ENCODE measurements around the gene C6orf141.

The C6orf141 gene

DNA sequence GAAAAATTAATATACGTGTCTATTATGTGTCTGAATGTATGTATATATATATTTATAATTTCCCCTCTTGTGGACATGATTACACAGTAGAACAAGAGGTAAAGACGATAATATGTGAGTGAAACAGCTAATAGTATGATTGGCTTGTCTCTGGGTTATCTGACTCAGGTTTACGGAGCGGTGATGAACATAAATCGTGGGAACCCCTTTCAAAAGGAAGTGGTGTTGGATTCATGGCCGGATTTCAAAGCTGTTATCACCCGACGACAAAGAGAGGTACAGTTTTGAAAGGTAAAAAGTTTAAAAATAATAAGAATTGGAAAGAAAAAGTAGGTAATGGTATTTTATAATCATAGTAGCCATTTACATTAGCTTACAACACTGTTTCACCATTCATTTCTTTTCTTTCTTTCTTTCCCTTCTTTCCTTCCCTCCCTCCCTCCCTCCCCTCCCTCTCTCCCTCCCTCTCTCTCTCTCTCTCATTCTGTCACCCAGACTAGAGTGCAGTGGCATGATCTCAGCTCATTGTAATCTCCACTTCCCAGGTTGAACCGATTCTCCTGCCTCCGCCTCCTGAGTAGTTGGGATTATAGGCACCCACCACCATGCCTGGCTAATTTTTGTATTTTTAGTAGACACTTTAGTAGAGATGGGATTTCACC, 34.9 kb upstream of the C6orf141 start:
- no peak for DNase-seq (ENCODE audit: low read depth in 2 of 2)
- H3K4me3 ChIP-seq (replicated peaks in 1 of 2; ENCODE audit: low read depth in 2 of 2, low read length in 2 of 2): no peak overlapping the region
- TF ChIP-seq, protein P1, sequence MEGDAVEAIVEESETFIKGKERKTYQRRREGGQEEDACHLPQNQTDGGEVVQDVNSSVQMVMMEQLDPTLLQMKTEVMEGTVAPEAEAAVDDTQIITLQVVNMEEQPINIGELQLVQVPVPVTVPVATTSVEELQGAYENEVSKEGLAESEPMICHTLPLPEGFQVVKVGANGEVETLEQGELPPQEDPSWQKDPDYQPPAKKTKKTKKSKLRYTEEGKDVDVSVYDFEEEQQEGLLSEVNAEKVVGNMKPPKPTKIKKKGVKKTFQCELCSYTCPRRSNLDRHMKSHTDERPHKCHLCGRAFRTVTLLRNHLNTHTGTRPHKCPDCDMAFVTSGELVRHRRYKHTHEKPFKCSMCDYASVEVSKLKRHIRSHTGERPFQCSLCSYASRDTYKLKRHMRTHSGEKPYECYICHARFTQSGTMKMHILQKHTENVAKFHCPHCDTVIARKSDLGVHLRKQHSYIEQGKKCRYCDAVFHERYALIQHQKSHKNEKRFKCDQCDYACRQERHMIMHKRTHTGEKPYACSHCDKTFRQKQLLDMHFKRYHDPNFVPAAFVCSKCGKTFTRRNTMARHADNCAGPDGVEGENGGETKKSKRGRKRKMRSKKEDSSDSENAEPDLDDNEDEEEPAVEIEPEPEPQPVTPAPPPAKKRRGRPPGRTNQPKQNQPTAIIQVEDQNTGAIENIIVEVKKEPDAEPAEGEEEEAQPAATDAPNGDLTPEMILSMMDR (IDR thresholded peaks at IDR 0.05; ENCODE audit: low read depth, low read length): no peak

DNA sequence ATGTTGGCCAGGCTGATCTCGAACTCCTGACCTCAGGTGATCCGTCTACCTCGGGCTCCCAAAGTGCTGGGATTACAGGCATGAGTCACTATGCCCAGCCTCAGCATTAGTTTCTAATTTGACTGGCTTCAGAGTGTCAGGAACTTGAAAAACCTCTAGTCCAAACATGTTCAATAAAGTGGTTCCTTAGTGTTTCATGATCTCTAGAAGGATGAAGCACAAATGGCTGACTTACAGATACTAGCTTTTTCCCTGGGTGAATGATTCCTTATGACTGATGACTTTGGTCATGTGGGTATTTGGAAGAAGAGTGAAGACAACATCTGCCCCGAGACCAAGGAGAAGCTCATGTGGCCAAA, 34.3 kb upstream of the C6orf141 start:
- no peak overlapping the region for H3K4me3 ChIP-seq (replicated peaks in 1 of 2; ENCODE audit: low read depth in 2 of 2, low read length in 2 of 2)
- no peak for DNase-seq (ENCODE audit: low read depth in 2 of 2)
- TF ChIP-seq, protein P1 (IDR thresholded peaks at IDR 0.05; ENCODE audit: low read depth, low read length): no peak

DNA sequence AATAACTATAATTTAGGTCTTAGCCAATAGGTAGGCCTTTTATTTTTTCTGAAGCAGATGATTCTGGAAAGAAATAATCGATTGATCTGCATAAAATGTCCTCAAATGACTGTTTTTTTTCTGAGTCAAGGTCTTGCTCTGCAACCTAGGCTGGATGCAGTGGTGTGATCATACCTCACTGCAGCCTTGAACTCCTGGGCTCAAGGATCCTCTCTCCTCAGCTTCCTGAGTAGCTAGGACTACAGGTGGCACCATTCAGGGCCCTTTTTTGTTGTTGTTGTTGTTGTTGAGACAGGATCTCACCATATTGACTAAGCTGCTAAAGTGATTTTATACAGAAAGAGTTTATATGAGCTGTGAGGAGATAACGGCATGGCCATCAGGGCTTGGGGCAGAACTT, 32.5 kb upstream of the C6orf141 start:
- no peak overlapping the region for H3K4me3 ChIP-seq (replicated peaks in 1 of 2; ENCODE audit: low read depth in 2 of 2, low read length in 2 of 2)
- DNase-seq (ENCODE audit: low read depth in 2 of 2): no peak
- TF ChIP-seq, protein P1 (IDR thresholded peaks at IDR 0.05; ENCODE audit: low read depth, low read length): no peak

DNA sequence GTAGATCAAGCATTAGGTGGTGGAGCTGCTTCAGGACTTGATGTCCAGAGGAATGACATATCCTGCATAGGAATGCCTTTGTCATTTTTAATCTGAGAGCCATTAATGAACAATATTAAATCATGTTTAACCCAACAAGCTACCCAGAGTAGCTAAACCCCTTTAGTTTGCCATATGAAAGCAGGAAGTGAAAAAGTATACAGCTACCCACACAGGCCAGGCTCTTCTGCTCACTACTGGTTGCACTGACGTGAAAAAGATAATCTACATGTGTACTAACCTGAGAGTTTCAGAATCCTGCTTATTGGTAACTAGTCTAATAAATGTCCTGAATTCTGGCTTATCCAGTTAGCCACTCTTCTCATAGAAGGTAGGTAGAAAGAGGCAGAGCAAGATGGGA, 30.8 kb upstream of the C6orf141 start:
- DNase-seq (ENCODE audit: low read depth in 2 of 2): no peak
- H3K4me3 ChIP-seq (replicated peaks in 1 of 2; ENCODE audit: low read depth in 2 of 2, low read length in 2 of 2): no peak overlapping the region
- TF ChIP-seq, protein P1 (IDR thresholded peaks at IDR 0.05; ENCODE audit: low read depth, low read length): no peak

DNA sequence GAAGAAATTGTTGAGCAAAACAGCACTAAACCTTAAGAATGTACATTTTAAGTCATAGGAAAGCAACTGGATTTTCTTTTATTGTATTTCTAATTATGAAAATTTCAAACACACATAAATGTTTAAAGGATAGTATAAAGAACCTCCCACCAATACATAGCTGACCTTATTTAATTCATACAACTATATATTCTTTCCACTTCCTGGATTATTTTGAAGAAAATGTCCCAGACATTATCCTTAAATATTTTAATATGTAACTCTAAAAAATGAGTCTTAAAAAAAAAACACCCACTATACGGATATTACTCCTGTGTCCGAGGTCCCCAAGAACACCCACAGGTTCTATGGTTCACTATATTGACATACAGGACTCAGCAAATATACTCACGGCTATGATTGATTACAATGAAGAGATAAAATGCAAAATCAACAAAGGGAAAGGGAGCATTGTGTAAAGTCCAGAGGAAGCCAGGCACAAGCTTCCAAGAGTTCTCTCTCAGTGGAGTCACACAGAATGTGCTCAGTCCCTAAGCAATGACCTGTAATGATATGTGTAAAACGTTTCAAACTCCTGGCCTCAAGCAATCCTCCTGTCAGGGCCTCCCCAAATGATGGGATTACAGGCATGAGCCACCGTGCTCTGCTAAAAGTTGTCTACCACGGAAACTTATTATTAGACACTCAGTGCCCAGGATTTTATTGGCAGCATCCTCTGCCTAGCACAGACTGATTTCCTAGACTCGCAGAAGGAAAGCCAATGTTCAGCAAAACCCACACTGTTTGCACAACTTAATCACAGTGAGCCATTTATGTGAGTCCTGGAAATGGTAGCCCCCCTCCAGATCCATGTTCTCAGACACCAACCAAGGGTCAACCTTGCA, 27.5 kb upstream of the C6orf141 start:
- DNase-seq (ENCODE audit: low read depth in 2 of 2): no peak
- H3K4me3 ChIP-seq (replicated peaks in 1 of 2; ENCODE audit: low read depth in 2 of 2, low read length in 2 of 2): no peak overlapping the region
- TF ChIP-seq, protein P1 (IDR thresholded peaks at IDR 0.05; ENCODE audit: low read depth, low read length): no peak

DNA sequence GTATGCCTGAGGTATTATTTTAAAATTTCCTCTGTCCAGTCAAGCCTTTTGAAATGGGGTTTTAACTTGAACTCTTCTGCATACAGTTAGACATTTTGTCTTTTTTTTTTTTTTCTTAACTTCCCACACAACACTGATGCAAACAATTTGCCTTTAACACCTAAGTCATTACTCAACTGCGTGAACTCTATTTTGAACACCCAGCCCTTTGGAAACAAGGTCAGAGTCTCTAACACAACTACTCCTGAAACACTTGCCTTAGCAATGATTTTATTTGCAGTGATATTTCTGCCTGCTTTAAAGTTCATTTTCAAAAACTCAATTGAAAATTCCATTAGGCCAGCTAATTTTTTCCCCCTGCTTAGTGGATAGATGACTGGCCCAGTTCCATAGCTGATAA, 26.6 kb upstream of the C6orf141 start:
- DNase-seq (ENCODE audit: low read depth in 2 of 2): no peak
- H3K4me3 ChIP-seq (replicated peaks in 1 of 2; ENCODE audit: low read depth in 2 of 2, low read length in 2 of 2): no peak overlapping the region
- TF ChIP-seq, protein P1 (IDR thresholded peaks at IDR 0.05; ENCODE audit: low read depth, low read length): no peak

Measured in cardiac fibroblast (primary cell).